HG03457 (cell line): ENCODE measurements around the gene SHC4.

ENCODE experiments used
- ATAC-seq: cut with Tn5 transposase; IDR thresholded peaks from one replicate; pipeline ENCODE4 v1.9.1; 2021; ENCODE audit warnings: moderate number of reproducible peaks; ENCODE audit not compliant: unreplicated experiment

The SHC4 gene

DNA sequence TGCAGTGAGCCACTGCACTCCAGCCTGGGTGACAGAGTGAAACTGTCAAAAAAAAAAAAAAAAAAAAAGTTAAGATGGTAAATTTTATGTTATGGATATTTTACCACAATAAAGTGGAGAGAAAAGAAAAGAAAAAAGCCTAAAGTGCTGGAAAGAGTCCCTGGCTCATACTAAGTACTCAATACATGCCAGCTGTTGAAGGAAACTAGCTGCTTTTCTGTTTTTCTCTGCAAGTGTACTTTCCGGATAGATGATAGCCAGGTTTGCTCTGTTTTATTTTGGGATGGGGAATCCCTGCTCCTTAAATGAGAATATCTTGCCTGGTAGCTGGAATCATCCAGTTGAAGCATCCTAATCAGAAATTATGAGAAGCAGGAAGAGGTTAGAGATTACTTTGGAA is 74.9 kb downstream of the SHC4 start:
- ATAC-seq = no peak

DNA sequence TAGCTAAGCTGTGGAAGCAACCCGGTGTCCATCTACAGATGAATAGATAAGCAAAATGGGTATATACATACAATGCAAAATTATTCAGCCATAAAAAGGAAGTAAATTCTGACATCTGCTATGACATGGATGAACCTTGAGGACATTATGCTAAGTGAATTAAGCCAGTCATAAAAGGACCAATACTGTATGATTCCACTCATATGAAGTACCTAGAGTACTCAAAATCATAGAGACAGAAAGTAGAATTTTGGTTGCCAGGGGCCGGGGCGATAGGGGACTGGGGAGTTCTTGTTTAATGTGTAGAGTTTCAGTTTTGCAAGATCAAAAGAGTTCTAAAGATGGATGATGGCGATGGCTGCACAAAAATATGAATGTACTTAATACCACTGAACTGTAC is 75.5 kb downstream of the SHC4 start:
- no peak for ATAC-seq

DNA sequence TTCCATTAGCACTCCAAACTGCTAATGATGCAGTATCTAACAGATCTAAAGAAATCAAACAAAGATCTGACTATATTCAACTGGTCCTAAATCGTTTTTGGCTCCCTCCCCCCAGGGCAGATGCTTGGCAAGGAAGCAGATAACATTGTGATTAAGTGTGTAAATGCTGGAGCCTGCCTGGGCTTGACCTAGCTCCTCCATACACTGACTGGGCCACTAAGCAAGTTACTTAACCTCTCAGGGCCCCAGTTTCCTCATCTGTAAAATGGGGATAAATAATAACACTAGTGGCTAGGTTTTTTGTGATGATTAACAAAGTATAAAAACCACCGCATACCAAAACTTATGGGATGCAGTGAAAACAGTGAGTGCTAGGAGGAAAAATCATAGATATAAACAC is 76.6 kb downstream of the SHC4 start:
- no peak for ATAC-seq

DNA sequence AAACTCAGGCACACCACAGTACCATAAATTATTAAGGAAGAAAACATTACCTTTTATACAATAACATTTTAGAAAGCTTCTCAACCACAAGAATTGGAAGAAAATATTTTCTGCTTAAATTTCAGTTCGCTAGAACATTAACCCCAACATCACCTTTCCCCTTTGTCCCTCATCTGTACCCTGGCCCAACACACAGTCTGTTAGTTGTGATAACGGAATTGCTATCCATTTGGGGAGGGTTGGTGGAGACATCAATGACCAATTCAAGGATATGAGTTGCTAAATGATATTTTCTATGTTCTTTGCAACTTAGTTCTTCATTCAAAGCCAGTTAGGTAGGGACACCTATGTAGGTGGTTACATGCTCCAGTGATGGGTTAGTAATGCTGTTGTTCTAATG is 80.0 kb downstream of the SHC4 start:
- no peak for ATAC-seq

DNA sequence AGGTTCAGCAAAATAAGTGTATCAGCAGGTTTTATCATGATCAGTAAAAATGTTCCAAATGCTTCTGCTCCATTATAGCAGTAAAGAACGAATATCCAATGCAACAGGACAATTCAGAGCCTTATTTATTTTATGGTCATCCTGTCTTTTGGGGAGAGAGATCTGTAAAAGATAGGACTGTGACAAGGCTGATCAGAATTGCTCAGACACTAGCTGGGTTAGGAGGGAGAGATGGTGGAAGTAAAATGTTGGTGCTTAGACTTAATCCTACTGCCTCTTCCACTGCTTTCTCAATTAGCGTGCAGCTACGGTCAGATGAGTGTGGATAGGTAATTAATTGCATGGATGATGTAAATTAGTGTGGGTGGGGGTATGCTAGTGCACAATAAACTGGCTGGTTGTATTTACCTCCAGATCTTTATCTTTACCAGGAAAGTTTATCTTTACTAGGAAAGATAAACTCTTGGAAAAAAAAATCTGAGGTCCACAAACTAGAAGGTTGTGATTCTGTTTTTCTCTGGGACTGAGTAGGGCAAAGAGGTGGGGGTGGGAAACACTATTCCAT is 83.6 kb downstream of the SHC4 start:
- no peak for ATAC-seq

DNA sequence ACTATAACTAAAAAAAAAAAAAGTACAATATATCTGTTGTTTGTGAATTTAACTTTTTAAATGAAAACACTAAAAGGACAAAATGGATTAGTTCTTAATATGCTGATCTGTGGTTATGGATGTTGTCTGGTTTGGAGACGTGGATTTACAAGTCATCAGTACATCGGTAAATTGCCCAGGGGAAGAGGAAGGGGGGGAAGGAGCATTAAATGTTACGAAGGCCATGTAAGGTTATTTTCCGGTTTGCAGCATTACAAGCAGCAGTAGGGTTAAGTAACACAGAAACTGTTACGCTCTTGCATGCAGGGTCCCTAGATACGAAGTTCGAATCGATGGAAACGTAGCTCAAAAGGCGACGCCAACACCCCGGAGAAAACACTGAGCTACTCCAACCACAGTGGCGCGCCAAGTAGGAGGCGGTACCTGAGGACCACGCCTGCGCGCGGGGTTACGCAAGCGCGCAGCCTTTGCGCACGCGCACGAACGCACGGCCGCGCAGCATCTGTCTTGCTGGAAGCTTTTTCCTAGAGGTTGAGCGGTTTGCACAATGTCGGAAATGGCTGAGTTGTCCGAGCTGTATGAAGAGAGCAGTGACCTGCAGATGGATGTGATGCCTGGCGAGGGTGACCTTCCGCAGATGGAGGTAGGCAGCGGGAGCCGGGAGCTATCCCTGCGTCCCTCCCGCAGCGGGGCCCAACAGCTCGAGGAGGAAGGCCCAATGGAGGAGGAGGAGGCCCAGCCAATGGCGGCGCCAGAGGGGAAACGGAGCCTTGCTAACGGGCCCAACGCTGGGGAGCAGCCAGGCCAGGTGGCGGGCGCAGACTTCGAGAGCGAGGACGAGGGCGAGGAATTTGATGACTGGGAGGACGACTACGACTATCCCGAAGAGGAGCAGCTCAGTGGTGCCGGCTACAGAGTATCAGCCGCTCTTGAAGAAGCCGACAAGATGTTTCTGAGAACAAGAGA is 85.8 kb downstream of the SHC4 start, which contains the start of gene EID1:
EID1 (plus strand) TSS at position 505 of the 966 bp plus-strand sequence; CDS start at position 548, 43 bp downstream.
- peak; percentile 91 for ATAC-seq

DNA sequence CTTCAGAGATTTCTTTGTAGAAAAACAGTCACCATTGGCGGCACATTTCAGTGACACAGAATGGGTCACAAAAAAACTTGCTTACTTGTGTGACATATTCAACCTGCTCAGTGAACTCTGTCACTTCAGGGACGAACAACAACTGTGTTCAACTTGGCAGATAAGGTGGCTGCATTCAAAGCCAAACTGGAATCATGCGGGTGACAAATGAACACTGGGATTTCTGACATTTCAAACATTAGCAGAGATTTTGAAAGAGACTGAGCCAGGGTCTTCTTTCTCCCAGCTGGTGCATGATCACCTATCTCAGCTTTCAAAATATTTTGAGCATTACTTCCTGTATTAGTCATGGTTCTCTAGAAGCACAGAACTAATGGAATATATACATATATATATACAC is 87.7 kb downstream of the SHC4 start:
- no peak for ATAC-seq

DNA sequence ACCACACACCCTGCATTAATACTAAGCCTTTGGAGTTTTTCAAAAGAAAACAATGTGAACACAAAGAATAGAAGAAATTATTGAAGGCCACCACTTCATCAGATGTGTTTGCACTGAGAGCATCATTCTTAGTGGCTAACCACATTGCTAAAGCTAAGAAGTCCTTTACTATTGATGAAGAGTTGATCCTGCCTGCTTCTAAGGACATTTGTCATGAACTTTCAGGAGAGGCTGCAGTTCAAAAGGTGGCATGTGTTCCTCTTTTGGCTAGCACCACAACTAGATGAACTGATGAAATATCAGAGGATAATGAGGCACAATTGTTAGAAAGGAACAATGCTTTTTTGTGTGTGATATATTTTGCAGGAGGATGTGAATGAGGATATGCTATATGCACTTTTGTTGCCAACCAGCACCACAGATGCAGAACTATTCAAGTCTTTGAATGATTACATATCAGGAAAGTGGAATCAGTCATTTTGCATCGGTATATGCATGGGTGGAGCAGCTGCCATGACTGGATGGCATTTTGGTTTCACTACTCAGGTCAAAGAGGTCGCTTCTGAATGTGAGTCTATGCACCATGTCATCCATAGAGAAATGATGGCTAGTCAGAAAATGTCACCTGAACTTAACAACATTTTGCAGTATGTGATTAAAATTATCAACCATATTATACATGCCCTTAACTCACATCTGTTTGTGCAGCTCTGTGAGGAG is 88.3 kb downstream of the SHC4 start:
- ATAC-seq = no peak

DNA sequence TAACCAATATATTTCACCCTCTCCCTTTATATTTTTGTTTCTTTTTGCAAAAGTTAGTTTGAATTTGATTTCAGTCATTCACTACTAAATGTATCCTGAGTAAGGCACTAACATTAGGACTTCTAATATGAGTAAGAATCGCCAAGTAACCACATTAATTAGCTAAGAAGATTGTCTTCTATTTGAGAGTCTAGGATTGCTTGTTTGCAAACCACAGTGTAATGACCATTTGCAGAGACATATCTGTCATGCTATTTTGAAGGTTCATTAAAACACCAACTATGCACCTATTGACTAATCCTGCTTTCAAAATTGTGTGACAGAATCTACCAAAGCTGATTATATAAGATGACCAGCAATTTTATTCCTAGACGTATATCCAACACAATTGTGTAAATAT is 91.1 kb downstream of the SHC4 start:
- ATAC-seq = no peak

DNA sequence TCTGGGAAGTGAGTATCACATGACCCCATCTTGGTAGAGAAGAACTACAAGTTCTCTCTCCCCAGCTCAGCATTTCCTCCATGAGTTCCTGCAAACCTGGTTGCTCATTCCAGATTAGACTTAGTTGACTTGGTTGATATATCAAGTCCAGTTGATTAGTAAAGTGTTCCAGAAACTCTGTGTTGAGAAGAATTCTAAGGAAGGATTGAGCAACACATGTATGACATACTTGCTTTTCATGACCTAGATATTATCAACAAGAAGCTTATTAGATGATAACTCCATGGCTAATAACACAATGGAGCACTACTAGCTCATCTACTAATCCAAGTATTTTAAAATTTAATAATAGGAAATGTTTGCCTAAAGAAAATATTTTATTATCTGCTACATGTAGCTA is 92.2 kb downstream of the SHC4 start:
- no peak for ATAC-seq

DNA sequence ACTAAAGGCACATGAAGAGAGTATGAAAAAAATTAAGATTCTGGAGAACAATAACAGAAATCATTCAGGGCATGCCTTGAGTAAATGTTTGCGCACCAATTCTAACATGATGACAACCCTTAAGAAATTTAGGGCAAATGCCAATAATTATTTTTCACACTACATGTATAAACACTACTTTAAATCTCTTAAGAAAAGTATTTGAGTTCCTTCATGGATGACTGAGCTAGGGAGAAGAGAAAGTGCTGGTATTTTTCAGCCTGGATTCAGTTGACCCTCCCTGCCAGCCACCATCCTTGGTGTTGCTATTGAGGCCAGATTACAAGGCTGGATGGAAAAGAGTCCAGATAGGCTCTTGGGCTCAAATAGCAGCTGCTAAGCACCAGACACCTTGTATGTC is 93.8 kb downstream of the SHC4 start:
- no peak for ATAC-seq

DNA sequence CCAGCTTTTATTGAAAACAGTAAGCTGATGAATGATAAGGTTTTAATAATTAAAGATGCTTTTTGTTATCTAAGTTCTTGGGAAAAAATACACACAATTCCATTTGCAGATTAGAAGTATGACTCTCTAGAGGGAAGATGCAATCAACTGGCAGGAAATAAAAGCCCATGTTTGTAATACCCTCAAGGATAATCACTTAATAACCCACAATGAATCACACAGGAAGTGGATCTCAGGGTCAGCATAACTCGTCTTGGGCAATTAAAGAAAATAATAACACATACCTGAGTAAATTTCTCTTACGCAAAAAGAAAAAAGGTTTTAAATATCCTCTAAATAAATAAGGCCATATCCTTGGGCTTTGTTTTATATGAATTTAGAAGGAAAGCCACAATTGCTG is 95.2 kb downstream of the SHC4 start:
- no peak for ATAC-seq

DNA sequence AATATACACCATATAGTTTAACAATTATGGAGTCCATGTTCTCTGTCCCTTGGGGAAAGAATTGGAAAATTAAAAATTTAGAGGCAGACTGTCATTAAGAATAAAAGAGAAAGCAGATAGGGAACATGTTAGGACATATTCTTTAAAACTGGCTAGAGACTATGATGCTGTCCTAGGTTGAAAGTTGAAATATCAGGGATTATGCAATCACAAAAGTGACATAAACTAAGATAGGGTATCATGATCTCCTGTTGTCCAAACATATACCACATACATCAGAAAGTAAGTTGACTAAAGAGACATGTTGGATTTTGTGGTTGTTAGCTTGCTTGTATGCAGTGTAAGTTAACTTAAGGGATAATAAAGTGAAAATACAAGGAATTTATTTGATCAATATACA is 95.7 kb downstream of the SHC4 start:
- no peak for ATAC-seq

DNA sequence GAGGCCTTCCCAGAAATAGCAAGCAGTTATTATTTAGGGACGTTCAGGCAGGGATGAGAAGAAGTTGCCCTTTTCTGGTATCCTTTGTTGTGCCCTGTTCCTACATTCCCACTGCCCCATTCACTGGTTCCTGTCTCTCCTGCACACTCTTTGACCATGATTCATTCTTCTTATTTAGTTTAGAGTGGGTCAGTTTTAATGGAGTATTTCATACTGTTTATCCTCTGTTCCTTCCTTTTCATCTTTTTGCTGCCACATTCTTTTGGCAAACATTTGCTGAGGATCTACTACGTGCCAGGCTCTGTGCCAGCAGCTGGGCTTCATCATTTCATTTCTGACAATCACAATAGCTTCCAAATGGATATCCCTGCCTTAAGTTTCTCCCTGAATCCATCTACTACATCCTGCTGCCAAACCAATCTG is 97.6 kb downstream of the SHC4 start:
- ATAC-seq = no peak

DNA sequence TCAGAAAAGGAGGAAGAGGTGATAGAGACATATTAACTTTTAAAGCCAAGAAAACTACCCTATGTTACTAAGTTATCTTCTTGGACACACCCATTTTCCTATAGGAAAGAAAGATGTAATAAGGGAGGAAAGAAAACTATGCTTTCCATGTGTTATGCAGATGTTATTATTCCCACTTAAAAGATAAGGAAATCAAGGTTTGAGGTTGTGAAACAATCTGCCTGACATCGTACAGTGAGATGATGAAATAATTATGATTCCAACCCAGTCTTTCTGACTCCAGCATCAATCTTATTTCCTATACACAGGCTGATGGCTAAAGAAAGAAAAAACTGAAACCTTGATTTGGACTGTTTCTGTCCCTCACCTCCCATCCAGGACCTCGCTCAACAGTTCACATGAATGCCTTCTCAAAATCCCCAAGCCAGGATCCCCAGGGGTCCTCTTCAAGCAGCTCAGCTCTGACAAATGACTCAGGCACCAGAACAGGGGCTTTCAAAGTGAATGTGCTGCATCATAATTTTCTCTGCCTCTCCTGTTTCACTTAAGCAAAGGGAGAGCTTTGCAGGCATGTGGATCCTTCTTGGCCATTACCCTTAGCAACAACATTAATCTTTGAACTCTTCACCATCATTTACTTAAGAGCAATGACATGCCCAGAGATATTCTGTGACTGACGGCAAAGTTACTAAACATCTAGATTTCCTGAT is 98.2 kb downstream of the SHC4 start:
- ATAC-seq = no peak

DNA sequence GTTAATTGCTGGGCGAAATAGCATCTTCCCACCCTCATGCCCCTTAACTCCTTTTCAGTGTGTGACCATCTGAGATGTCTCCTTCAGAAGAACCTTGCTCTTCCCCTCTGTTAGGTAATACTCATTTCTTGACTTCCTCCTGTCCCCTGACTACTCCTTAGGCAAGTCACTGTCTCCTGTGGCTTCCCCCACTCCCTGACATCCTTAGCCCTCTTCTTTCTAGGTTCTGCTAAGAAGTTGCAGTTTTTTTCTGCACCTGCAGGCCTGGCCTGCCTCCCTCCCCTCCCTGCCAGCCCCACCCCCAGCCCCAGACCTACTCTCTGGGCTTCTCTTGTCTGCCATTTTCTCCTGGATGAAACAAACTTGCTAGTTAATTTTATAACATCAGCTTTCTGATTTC is 101.0 kb downstream of the SHC4 start:
- ATAC-seq = no peak

DNA sequence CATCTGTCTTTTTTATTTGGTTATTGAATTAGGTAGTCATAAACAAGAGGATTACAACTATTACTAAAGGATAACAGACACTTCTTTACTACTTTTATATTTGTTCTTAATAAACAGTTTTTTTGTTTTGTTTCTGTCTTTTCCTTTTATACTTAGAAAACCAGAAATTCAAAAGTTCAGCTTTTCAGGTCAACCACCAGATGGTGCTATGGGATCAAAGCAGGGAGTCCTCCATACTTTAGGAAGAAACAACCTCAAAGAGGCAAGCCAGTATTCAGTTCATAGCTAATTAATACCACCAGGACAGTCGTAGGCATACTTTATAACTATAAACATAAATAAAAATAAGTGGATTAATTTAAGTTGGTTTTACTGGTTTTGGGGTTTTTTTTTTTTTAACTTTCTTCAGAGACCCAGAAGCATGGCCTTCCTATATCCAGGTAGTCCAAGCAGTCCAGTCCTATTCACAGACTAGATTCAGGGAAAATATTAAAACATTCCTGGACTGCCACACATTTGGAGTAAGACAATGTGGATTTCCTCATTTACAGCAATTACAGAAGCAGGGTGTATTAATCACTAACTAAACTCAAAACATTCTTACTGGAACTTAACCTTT is 101.8 kb downstream of the SHC4 start:
- ATAC-seq = no peak

DNA sequence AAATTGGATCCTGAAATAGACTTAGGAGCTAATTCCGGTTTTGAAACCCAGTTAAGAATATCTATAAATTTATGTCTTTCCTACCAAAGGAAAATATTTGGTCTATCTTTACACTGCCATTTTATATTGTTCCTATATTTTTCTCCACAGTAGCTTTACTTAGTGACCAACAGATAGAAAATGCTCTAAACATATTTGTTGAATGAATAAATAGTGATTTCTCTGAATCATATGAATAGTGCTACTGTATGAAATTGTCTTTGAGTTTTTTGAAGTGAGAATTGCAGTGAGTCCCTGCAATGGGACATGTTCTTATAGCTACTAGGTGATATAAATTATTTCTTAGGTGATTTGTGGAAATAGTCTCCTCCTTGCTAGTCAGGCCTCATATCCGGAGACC is 104.3 kb downstream of the SHC4 start:
- ATAC-seq = no peak

DNA sequence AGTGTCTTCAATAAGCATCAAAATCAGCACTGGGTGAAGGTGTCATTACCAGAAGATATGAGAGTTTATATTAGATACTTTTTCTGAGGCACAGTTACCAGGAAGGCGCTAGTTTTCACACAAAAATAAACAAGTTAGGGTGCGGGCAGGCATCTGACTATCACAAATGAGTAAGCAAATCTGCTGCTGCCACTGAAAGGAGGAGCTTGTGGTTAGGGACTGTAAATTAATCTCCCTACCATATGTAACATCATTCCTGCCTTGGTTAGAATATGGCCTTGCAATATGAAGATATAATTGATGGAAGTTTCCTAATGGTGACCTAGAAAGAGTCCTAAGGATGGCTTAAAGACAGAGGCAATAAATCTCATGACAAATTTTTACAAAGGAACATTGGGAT is 105.3 kb downstream of the SHC4 start:
- no peak for ATAC-seq

DNA sequence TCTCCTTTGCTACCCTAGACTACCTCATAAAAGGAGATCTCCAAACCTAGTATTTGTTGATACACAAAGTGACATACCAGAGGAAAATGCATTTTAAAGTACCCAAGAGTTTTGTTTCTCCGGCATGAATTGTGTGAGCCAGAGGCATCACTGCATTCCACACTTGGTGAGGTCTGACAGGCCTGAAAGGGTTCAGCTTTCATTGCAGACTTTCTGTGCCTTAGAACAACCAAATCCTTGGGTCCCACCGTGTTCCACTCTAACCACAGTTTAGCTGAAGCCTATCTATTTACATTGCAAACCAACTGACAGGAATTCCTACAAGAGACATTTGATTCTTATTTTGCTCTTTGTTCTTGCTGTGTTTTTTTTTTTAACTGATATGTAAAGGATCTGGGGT is 106.8 kb downstream of the SHC4 start:
- ATAC-seq = no peak
